ENCODE measurements around the gene RPS2.

DNA sequence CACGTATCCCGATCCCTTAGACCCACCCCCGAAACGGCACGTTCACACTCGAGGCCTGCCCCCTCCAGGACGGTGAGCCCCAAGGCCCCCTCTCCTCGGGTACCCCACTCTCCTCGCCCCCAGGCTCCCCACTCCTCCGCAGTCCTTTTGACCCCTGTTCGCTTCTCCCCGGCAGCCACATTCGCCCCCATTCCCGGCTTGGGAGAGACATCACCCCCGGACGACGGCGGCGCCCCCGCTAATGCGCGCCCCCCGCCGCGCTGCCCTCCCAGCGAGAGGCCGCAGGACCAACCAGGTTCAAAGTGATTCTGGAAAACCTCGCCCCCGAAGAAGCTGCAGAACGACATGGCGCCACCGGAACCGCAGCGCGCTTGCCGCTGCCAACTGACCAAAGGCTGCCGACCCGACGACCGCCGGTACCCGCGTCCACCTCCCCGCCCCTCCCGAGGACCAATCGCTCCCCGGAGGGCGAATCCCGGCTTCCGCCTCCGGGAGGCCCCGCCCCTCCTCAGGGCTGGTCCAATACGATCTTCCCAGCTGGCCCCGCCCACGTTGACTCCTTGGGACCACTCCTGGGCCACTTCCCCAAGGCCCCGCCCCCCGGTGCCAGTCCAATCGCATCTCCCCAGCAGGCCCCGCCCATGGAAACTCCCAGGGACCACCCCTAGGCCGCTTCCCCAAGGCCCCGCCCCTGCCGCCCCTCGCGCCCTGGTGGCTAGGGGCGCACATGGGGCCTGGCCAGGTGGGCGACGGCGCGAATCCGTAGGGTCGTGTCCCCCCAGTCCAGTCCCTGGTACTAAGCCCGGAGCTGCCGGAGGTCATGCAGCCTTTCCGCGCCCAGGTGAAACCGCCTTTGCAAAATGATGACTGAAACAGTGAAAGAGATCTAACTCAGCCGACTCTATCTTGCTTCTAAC, 21.6 kb downstream of the RPS2 start, which contains the start of gene MSRB1:
- TF ChIP-seq, protein P1, sequence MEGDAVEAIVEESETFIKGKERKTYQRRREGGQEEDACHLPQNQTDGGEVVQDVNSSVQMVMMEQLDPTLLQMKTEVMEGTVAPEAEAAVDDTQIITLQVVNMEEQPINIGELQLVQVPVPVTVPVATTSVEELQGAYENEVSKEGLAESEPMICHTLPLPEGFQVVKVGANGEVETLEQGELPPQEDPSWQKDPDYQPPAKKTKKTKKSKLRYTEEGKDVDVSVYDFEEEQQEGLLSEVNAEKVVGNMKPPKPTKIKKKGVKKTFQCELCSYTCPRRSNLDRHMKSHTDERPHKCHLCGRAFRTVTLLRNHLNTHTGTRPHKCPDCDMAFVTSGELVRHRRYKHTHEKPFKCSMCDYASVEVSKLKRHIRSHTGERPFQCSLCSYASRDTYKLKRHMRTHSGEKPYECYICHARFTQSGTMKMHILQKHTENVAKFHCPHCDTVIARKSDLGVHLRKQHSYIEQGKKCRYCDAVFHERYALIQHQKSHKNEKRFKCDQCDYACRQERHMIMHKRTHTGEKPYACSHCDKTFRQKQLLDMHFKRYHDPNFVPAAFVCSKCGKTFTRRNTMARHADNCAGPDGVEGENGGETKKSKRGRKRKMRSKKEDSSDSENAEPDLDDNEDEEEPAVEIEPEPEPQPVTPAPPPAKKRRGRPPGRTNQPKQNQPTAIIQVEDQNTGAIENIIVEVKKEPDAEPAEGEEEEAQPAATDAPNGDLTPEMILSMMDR (IDR thresholded peaks at IDR 0.05; ENCODE audit: low read depth, low read length): no peak
- no peak for TF ChIP-seq EZH2phosphoT487 (IDR thresholded peaks at IDR 0.05; ENCODE audit: low read depth)
